ENCODE data around the gene MTREX. TPM values are rescaled to one million over a fixed set of nuclear protein-coding genes. Genes with fewer than 3 reads are reported as not detected.

Gene MTREX
- total RNA-seq, 2 donors from 2014 or later = 43.7 to 46.9 TPM

DNA sequence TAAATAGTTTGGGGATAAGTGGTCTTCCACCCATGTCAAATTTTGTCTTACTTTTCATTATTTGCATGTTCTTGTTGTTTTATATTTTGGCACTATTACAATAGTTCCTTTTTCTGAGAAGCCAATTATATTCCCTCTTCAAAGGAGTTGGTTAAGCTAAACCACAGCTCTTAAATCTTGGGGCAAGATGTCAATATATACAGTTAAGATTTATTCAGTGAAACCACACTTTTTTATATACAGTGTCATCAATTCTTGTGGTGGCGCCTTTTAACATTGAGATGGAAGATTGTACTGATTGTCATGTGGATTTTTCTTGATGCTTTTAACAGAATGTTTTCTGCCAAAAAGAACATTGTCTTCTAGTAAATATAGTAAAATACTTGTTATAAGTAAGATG, 104.1 kb downstream of the MTREX start:
- intact Hi-C loops (cut with DNase I, micrococcal nuclease) = no loop called here
- no peak for ATAC-seq
- DNase-seq = no peak

DNA sequence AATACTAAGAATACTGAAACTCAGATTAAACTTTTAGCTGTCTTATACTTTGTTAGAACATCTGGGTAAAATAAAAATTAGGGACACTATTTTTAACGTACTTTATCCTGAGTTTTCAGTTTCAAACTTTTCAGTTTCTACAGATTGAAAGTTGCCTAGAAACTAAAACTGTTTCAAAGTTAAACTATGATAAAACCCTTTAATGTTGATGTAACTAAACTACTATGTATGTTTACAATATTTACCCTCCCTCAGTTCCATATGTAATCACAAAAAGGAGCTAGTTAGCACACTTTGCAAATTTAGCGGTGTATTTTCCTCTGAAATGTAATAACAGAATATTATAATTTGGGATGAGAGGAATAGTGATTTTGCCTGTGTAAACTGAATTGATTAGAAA, 105.9 kb downstream of the MTREX start:
- DNase-seq = no peak
- no peak for ATAC-seq
- intact Hi-C loops (cut with DNase I, micrococcal nuclease) = no loop called here

DNA sequence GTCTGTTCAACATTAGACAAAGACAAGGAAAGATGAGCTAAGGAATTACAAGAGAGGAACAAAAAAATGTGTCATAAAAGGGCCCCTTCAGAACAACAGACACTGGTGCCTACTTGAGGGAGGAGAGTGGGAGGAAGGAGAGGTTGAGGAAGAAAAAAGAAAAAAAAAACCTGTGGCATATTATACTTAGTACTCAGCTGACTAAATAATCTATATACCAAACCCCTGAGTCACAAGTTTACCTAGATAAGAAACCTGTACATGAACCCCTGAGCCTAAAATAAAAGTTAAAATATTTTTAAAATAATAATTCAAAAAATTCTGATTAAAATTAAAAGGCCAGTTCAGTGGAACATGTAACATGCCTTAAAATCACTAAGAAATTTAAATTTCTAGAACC, 107.3 kb downstream of the MTREX start:
- DNase-seq (no peak), ATAC-seq (no peak)

DNA sequence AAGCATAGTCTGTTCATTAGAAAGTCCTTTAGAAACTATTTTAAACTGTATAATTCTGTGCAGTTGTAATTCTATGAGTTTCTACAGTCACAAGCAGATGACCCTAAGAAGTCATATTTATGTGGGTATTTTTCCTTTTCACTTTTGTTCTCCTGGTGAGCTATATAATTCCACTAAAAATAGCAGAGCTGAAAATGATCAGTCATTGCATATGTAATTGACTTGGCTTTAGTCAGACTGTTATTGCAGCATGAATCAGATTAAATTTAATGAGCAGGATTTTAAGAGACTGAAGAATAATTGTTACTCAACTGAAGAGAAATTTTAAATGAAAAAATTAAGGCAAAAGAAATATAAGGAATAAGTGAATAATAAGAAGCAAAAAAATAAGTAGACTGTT, 108.5 kb downstream of the MTREX start:
- ATAC-seq (no peak), DNase-seq (no peak)
- intact Hi-C loops (cut with DNase I, micrococcal nuclease) = no loop called here

More for the DNA sequence above, 107.3 kb downstream of the MTREX start:
- intact Hi-C loops (cut with DNase I, micrococcal nuclease) = no loop called here

DNA sequence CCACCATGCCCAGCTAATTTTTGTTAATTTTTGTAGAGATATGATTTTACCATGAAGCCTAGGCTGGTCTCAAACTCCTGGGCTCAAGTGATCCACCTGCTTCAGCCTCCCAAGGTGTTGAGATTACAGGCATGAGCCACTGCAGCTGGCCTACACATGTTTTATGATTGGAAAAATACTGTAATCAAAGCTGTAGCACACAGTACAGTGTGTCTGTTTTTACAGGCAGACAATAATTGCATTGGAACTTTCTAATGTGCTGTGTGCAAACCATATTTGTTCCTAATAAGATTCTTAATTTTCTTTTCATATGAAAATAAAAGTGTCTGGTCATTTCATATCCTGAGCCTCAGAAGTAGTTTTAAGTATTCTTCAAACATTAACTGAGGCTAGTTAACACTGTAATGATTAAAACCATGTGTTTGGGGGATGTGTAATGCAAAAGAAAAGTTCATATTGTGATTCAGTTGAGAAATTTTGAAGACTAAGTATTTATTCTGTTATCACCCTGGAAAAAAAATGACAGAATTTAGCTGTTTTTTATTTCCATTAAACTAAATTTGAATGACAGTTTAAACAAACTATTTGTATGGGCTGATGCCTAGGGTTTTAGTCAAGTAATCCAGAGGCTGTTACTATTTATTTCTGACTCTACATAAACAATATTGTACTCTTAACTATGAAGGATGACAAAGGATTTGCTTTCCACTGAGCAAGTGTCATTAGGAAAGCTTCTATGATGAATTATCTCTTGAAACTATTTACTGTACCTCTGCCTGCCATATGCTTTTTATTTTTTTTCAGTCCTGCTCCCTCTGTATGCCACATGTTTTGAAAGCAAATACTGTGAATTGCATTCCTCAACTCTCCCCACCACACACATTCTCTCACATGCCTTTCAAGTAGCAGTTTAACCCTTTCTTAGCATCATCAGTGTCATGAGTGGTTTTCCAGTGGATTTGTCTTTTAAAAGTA, 111.5 kb downstream of the MTREX start:
- ATAC-seq (peak; percentile 66), DNase-seq (no peak)
- intact Hi-C loops (cut with DNase I, micrococcal nuclease) = no loop called here

DNA sequence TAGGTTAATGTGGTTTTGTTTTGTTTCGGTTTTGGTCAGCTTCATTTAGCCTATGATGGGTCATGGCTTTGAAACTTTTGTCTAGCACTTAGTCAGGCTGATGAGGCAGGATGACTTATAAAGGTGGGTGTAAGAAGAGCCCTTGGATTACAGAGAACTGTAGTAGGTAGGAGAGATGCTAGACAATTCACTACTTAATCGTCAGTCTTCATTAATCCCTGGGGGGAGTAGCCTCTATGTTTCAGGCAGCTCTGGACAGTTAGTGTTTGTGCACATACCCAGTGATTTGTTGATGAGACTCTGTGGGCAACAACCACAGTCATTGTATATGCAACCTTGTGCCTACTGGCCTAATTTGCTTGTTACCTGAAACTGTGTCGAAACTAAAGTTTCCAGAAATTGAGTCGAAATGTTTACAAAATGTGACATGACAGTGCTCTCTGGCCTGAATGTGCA, 113.3 kb downstream of the MTREX start:
- DNase-seq = no peak

DNA sequence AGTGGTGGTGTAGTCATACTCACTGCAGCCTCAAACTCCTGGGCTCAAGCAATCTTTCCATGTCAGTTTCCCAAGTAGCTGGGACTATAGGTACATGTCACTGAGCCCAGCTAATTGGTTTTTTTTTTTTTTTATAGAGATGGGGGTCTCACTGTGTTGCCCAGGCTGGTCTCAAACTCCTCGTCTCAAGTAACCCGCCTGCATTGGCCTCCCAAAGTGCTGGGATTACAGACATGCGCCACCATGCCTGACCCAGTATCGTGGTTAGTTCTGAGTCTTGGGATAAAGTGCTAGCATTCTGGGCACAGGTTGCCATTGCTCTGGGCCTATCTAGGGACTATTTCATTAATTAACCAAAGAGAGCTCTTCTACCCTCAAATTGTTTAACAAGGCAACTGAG, 118.7 kb downstream of the MTREX start:
- intact Hi-C loops (cut with DNase I, micrococcal nuclease) = no loop called here
- DNase-seq = no peak
- ATAC-seq = no peak

More for the DNA sequence above, 113.3 kb downstream of the MTREX start:
- ATAC-seq = no peak
- intact Hi-C loops (cut with DNase I, micrococcal nuclease) = no loop called here

DNA sequence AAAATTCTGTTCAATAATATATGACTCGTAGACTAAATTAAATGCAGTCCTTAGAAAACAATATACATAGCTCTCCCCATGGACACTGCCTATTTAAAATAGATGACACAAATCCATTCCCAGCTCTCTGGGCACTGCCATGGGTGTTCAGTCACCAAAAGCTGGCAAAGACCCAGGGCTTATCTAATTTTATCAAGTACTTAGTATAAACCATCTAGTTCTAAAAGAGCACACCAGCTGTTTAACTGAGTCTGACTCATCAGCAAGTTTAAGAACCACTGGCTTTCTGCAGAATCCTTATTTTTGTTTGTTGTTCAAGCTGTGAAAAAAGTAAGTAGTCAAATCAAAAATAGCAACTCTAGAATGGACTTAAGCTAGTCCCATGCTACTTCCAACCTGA, 119.4 kb downstream of the MTREX start:
- intact Hi-C loops (cut with DNase I, micrococcal nuclease) = no loop called here
- no peak for ATAC-seq
- no peak for DNase-seq

DNA sequence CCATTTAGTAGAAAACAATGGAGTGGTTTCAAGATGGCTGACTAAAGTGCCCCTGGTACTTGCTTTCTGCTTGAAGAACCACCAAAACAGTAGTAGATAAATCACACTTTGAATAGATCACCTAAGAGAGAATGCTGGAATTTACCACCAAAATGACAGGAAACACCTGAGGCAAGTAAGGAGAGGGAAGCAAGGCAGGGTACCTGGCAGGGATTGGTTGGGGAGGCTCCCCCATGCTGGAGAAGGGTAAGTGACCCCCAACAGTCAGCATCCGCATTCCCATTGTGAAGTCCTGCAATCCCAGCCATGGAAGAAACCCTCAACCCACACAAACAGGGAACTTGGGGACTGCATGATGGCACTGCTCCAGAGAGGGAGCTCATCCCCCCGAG, 121.4 kb downstream of the MTREX start:
- intact Hi-C loops (cut with DNase I, micrococcal nuclease) = no loop called here
- no peak for DNase-seq
- ATAC-seq = no peak

DNA sequence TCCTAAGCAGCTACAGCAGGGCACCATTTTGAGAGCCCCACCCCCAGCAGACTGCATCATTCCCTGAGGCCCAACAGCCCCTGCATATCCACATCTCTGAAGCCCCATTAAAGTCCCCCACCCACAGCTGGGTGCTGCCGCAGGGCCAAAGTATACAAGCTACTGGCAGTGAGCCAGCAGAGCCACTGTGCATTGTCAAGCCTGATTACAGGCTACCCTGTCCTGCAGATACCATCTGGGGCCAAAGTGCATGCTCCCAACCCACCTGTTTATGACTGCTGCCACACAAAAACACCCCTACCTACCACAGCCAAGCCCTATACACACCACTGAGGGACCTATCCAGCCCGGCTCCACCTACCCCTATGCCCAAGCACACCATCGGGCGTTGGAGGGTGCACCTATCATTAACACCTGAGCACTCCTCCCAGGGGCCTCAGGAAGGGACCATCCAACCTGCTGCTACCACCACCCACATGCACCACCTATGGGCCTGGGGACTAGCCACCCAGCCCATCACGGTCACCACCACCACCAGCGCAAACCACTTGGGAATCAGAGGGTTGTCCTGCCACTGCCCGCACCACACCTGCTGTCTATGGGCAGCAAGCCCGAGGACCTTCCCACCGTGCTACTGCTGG, 121.9 kb downstream of the MTREX start:
- intact Hi-C loops (cut with DNase I, micrococcal nuclease) = no loop called here
- DNase-seq (peak; percentile 87 to 92), ATAC-seq (peak; percentile 95)

DNA sequence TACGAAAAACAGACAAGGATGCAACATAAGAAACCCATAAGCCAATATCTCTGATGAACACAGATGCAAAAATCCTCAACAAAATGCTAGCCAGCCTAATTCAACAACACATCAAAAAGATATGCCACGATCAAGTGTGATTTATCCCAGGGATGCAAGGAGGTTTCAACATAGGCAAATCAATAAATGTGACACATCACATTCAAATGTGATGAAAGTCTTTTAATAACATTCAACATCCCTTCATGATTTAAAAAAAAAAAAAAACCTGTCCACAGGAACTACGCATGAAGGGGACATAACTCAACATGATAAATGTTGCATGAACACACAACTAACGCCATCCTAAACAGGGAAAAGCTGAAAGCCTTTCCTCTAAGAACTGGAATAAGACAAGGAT, 124.8 kb downstream of the MTREX start:
- intact Hi-C loops (cut with DNase I, micrococcal nuclease) = no loop called here
- ATAC-seq (no peak), DNase-seq (no peak)

DNA sequence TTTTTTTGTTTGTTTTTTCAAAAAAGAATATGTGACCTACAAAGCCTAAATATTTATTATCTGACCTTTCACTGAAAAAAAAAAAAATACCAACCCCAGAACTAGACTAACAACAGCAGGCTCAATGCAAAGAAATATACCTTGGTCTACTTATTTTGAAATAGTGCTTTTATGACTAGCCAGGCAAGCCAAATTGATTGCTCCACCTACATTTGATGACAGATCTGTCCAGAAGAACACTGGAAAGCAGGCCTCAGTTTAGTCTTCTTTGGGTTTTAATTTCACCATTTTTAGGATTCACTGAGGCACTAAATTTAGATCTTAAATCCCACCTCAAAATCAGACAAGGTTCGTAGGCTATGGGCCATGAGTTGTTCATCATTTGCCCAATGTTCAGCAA, 129.7 kb downstream of the MTREX start:
- ATAC-seq = no peak
- intact Hi-C loops (cut with DNase I, micrococcal nuclease) = no loop called here
- DNase-seq = no peak

DNA sequence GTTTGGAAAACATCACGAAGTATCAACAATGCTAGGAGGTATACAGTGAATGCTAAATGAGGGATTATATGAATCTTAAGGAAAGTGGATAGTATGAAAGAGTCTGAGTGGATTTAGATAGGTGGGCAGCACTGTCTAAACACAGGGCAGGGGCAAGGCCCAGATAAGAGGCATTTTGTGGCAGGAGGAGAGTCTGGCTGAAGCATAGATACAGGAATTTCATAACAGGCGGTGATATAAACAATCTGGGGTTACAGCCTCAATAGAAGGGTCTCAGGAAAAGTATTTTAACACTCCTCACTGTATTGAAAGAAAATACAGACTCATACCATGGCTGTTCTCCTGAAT, 130.0 kb downstream of the MTREX start:
- ATAC-seq (peak; percentile 7), DNase-seq (no peak)
- intact Hi-C loops (cut with DNase I, micrococcal nuclease) = no loop called here

DNA sequence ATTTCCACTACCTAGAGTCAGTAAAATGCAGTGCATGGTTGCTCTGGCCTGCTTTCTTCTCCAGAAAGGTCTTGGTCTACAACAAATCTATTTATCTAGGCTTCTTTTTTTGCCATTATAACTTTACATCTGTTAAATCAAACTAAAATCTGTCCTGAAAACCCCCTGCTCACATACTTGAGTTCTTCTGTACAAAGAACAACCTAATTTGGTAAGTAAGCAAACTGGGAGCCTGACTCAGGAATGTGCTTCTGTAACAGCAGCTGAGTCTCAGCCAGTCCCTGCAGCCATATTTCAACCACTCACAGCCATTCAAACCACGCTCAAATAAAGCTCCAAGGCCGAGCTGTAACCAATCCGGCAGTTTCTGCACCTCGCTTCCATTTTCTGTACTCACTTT, 131.2 kb downstream of the MTREX start:
- intact Hi-C loops (cut with DNase I, micrococcal nuclease) = no loop called here
- DNase-seq = peak in 1 of 2 donors; percentile 42
- ATAC-seq = no peak

DNA sequence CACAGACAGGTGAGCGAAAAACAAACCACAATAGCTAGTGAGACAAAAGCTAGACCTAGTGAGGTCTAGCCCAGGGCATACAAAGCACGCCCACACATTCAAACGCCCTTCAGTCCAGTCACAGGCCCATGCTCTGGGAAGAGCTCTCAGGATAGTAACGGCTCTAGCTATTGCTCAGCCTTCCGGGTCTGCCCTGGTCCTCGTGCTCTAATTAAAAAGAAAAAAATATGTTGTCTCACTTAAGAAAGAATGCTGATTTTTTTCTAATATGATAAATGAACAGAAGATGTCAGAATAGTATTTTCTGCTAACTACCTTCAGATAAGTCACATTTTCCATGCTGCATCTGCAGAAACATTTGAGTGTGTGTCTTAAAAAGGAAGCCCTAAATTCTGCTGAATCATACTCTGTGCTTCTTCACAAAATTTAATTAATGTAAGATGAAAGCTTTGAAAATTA, 132.4 kb downstream of the MTREX start:
- intact Hi-C loops (cut with DNase I, micrococcal nuclease) = no loop called here
- DNase-seq (no peak), ATAC-seq (no peak)

DNA sequence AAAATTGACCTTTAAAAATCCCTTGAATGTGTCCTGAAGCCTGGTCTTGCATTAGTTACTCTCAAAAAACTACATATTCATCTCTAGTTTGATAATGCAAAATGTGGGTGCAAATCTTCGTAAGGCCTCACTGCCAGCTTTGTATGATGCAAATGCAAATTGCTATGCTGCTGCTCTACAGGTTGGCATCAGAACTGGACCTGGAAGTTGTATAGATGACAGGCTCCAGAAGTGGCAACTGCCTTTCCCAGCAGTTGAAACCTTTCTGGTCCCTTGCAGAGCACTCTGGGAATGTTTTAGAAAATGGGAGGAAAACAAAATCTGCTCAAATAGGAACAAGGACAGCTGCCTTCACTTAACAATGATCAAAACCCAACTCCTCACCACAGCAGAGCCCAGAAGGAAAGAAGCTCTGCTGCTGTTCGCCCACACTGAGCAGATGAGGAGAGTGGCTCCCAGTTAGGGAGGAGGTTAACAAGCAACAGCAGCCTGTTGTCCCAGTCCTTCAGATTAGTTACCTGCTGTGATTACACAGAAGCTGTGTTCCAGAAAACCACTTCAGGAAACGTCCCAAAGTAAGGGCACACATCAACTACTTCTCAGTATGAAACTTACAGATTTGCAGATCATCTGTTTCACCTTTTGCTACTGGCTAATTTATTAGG, 133.4 kb downstream of the MTREX start:
- intact Hi-C loops (cut with DNase I, micrococcal nuclease) = no loop called here
- ATAC-seq = no peak
- DNase-seq = no peak

DNA sequence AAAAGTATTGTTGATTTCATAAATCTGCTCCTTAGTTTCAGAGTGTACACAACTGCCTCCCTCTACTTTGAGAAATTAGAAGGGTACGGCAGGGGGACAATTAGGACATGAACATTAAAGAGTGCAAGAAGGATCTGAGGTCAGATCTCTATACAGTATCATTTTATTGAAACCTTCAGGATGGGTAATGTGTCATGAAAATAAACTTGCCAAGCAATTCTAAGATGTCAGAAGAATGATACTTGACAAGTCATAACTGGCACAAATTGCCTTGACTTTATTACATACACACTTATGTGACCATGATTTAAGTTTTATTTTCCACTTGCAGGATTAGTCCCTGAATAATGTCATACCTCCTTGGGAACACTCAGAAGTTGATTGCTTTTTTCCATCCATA, 134.2 kb downstream of the MTREX start:
- intact Hi-C loops (cut with DNase I, micrococcal nuclease) = no loop called here
- no peak for ATAC-seq
- no peak for DNase-seq

DNA sequence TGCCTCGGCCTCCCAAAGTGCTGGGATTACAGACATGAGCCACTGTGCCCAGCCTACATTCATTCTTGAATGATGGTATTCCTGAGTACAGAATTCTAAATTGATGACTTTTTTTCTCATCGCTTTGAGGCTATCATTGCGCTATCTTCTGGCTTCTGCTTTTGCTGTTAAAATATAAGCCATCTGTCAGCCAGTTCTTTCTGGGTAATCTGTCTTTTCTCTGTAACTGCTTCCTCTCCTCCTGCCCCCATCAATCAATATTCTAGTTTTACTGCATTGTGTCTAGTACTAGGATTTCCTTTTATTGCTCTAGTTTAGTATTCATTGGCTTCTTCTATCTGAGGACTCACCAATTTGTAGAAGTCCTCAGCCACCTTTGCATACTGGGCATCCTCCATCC, 138.0 kb downstream of the MTREX start:
- ATAC-seq (peak; percentile 25), DNase-seq (no peak)
- intact Hi-C loops (cut with DNase I, micrococcal nuclease) = no loop called here

DNA sequence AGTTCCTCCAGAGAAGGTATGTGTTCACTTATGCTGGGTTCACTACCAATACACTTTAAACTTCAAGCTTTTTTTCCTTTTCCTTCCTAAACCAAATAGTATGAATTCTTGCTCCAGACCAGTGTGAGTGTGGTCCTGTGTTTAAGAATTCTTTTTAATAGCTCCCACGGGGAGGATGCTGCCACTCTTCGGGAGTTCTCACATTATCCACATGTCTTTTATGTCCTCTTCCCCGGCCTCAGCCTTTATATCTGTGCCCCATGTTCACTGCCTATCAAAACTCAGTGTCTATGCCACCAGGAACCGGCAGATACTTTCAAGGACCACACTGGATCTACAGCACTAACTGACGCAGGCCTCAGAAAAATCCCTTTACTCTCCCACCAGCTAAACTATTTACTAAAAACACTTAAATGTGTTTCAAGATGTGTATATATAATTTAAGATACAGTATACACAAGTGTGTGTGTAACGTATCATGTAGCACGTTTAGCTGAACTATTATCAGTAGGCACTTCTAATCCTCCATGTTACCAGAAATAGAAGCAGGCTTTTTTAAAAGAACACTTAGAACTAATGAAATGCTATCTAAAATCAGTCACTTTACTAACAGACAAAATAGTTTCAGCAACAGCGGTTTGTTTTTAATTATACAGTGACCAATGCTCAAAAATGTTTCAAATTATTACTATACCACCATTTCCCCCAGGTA, 139.0 kb downstream of the MTREX start:
- DNase-seq (no peak), ATAC-seq (no peak)
- intact Hi-C loops (cut with DNase I, micrococcal nuclease) = no loop called here

Measured in left colon (tissue), 2 donors.